ENCODE data around the gene DAB1.

DAB1 gene

GRCh38 chr1:57276918-57277317 is 146.9 kb downstream of the DAB1 start:
- H3K9me3 ChIP-seq (ENCODE audit: control insufficient read depth, insufficient read depth, low read length), result no peaks in the 10 kb centered on the region

GRCh38 chr1:57272601-57273000 is 151.3 kb downstream of the DAB1 start:
- Histone ChIP-seq H3K4me1 (ENCODE audit: control insufficient read depth, low read length) (no peaks in the 10 kb centered on the region), H3F3A (ENCODE audit: control insufficient read depth, insufficient read depth) (no peaks in the 10 kb centered on the region), H3K9me2 (replicated peaks; ENCODE audit: control insufficient read depth, low read length) (no peaks in the 10 kb centered on the region), H3K4me3 (ENCODE audit: low read length) (no peak overlapping the region), H3K36me3 (ENCODE audit: control insufficient read depth, low read length) (no peaks in the 10 kb centered on the region), H3K27me3 (ENCODE audit: control insufficient read depth, low read length) (no peaks in the 10 kb centered on the region), H3K79me2 (ENCODE audit: control insufficient read depth, low read length) (no peaks in the 10 kb centered on the region), H3K9me3 (ENCODE audit: control insufficient read depth, insufficient read depth, low read length) (no peaks in the 10 kb centered on the region), H3K4me2 (ENCODE audit: low read length) (no peak overlapping the region), H4K20me1 (ENCODE audit: control insufficient read depth, insufficient read depth, low read depth, low read length) (no peaks in the 10 kb centered on the region), H3K27ac (ENCODE audit: low read depth, low read length) (no peak overlapping the region)
- no peak for TF ChIP-seq EZH2phosphoT487 (IDR thresholded peaks at IDR 0.05; ENCODE audit: borderline replicate concordance, low read length)
- no peak for TF ChIP-seq CTCF (IDR thresholded peaks at IDR 0.05; ENCODE audit: low read depth, low read length, poor library complexity, severe bottlenecking)

More at GRCh38 chr1:57276918-57277317, 146.9 kb downstream of the DAB1 start:
- Histone ChIP-seq H3K79me2 (ENCODE audit: control insufficient read depth, low read length) (no peaks in the 10 kb centered on the region), H3K27me3 (ENCODE audit: control insufficient read depth, low read length) (no peaks in the 10 kb centered on the region), H3K4me3 (ENCODE audit: low read length) (no peak overlapping the region), H4K20me1 (ENCODE audit: control insufficient read depth, insufficient read depth, low read depth, low read length) (no peaks in the 10 kb centered on the region), H3K36me3 (ENCODE audit: control insufficient read depth, low read length) (no peaks in the 10 kb centered on the region), H3K4me1 (ENCODE audit: control insufficient read depth, low read length) (no peaks in the 10 kb centered on the region), H3K27ac (ENCODE audit: low read depth, low read length) (no peak overlapping the region), H3K9me2 (replicated peaks; ENCODE audit: control insufficient read depth, low read length) (no peaks in the 10 kb centered on the region), H3K4me2 (ENCODE audit: low read length) (no peak overlapping the region), H3F3A (ENCODE audit: control insufficient read depth, insufficient read depth) (no peaks in the 10 kb centered on the region)
- TF ChIP-seq CTCF (IDR thresholded peaks at IDR 0.05; ENCODE audit: low read depth, low read length, poor library complexity, severe bottlenecking) (no peak), EZH2phosphoT487 (IDR thresholded peaks at IDR 0.05; ENCODE audit: borderline replicate concordance, low read length) (no peak)

- Histone ChIP-seq H3K27ac (ENCODE audit: low read depth, low read length) (no peak overlapping the region), H3K36me3 (ENCODE audit: control insufficient read depth, low read length) (no peaks in the 10 kb centered on the region), H4K20me1 (ENCODE audit: control insufficient read depth, insufficient read depth, low read depth, low read length) (no peaks in the 10 kb centered on the region), H3K79me2 (ENCODE audit: control insufficient read depth, low read length) (no peaks in the 10 kb centered on the region), H3K4me1 (ENCODE audit: control insufficient read depth, low read length) (no peaks in the 10 kb centered on the region), H3K4me2 (ENCODE audit: low read length) (no peak overlapping the region), H3K4me3 (ENCODE audit: low read length) (no peak overlapping the region), H3K27me3 (ENCODE audit: control insufficient read depth, low read length) (no peaks in the 10 kb centered on the region), H3K9me3 (ENCODE audit: control insufficient read depth, insufficient read depth, low read length) (no peaks in the 10 kb centered on the region), H3F3A (ENCODE audit: control insufficient read depth, insufficient read depth) (no peaks in the 10 kb centered on the region), H3K9me2 (replicated peaks; ENCODE audit: control insufficient read depth, low read length) (no peaks in the 10 kb centered on the region)
- TF ChIP-seq CTCF (IDR thresholded peaks at IDR 0.05; ENCODE audit: low read depth, low read length, poor library complexity, severe bottlenecking) (no peak), EZH2phosphoT487 (IDR thresholded peaks at IDR 0.05; ENCODE audit: borderline replicate concordance, low read length) (no peak)
Measured at GRCh38 chr1:57272150-57272549, 151.7 kb downstream of the DAB1 start.

All from DOHH2 (cell line).